Femur (tissue), 1 donor: ENCODE measurements around the gene TNNT2.

Experiments used
- DNase-seq: peaks from one replicate; pipeline ENCODE4 v3.0.0-alpha.2; 2017

TNNT2 gene

GRCh38 chr1:201331166-201331565 lies 46.3 kb downstream of the TNNT2 start:
- DNase-seq, result no peak

- no peak for DNase-seq
Measured at GRCh38 chr1:201330541-201330940, 46.9 kb downstream of the TNNT2 start.

- no peak for DNase-seq
Measured at GRCh38 chr1:201329801-201330200, 47.7 kb downstream of the TNNT2 start.

- no peak for DNase-seq
Measured at GRCh38 chr1:201329286-201329685, 48.2 kb downstream of the TNNT2 start.

DNA sequence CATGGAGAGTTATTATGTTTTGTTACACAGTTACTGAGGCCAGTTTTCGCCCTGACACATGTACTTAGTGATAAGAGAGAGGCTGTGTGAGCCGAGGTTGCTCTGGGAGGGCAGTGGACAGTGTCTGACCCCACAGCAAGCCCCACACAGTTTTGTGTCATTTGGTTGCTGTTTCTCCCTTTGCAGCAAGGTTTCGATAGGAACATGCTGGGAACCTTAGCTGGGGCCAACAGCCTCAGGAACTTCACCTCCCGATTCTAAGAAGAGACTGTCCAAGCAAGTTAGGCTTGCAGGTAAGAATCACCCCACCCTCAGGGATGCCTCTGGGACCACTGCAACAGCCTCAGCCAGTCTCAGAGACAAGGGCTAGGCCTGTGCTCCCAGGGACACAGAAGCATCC lies 48.9 kb downstream of the TNNT2 start:
- no peak for DNase-seq

DNA sequence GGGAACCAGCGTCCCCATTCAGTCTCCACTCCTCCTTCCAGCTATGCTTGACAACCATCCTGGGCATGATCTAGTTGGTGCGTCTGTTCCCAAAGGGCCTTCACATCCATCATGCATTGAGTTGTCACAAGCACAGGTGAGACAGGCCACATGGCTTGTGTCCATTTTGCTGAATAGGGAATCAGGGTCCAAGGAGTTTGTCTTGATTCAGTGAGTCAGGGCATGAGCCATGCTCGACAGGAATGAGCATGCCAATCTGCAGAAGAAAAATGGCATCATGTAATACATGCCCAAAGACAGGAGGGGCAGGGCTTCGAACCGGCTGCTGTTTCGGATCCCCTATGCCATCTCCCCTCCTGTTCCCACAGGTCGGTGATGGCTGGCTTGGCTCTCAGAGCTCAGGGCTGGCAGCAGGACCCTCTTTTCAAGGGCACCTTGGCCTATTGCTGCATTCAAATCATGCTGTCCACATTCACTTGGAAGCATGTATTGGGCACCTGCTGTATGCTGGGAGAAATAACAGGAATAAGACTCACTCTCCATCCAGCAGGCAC lies 49.7 kb downstream of the TNNT2 start:
- no peak for DNase-seq

DNA sequence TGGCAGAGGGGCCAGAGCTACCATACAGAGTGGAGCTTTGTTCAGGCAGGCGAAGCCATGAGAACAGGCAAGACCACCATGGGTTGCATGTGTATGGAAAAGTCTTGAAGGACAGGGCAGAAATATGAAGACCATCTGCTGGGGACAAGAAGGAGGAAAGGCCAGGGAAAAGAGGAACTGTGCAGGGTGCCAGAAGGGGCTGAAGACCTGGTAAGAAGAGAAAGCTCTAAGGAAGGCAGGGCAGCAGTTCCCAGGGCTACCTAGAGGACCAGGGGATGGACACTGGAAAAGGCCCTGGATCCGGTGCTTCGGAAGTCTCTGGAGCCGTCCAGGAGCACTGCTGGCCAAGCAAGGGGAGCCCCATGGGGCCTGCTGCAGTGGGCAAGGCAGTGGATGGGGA lies 50.8 kb downstream of the TNNT2 start:
- no peak for DNase-seq

DNA sequence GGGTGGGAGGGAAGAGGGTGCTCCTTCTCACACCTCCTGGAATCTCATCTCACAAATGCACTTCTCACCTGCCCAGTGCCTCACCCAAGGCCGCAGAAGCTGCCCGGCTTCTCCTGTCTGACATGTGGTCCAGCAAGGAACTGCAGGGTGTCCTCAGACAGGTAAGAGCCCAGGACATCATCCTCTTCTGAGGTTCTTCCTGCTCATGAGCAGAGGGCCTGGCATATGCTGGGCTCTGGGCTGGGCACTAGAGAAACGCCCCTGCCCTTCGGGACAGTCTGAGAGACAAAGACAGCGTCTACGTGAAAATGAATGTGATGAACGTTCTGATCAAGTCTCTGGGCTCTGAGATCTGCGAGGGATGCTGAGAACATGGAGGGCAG lies 51.8 kb downstream of the TNNT2 start:
- DNase-seq, result no peak

GRCh38 chr1:201324821-201325677 lies 52.4 kb downstream of the TNNT2 start:
- no peak for DNase-seq

DNA sequence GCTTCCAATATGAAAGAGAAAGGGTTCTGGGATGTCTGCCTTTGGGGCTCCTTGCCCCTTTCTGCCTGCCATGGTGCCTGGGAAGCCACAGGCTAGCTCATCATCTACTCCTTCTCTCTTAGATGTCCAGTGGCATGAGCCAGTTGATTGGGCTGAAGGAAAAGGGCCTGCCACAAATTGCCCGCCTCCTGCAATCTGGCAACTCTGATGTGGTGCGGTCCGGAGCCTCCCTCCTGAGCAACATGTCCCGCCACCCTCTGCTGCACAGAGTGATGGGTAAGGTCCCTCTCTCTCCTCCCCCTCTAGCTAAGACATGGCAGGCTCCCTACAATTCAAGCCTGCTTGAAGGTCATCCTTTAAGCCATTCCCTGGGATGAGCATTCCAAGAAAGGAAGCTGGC lies 53.2 kb downstream of the TNNT2 start:
- no peak for DNase-seq

GRCh38 chr1:201322653-201323510 lies 54.6 kb downstream of the TNNT2 start:
- DNase-seq, result no peak

DNA sequence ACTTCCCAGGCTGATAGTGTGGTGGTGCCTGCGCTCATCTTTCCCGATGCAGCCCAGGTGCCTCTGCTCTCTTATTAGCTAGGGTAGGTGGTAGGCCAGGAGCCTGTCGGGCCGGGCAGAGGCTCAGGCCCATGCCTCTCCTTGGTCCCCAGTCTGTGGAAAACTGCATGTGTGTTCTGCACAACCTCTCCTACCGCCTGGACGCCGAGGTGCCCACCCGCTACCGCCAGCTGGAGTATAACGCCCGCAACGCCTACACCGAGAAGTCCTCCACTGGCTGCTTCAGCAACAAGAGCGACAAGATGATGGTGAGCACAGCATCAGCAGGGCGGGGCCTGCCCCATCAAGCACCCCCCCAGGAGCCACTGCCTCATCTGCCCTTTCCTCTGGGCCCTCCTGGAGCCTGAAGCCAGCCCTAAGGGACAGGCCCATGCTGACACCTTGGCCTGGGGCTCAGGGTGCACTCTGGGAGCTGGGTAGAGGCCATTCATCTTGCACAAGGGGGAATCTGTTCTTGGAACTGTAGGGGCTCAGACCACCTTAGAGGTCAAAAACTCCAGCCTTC lies 55.6 kb downstream of the TNNT2 start:
- DNase-seq, result no peak

- no peak for DNase-seq
Measured at GRCh38 chr1:201320168-201320788, 57.2 kb downstream of the TNNT2 start.

DNA sequence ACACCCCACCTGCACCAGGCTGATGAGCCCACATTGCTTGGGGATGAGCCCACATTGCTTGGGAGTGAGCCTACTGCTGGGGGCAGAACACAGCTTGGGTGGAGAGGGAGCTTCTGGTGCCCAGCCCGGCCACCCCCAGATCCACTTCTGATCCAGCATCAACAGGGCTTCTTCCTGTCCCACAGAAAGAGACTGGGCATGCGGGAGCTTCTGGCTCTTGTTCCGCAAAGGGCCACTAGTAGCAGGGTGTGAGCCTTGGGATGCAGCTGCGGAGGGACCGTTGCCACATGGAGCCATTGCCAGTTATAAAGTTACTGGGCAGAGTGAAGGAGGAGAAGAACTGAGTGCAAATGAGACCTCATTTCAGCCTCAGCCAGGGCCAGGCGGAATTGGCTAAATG lies 57.8 kb downstream of the TNNT2 start:
- DNase-seq, result no peak

- no peak for DNase-seq
Measured at GRCh38 chr1:201318504-201319340, 58.8 kb downstream of the TNNT2 start.

GRCh38 chr1:201317551-201317950 lies 59.9 kb downstream of the TNNT2 start:
- no peak for DNase-seq

DNA sequence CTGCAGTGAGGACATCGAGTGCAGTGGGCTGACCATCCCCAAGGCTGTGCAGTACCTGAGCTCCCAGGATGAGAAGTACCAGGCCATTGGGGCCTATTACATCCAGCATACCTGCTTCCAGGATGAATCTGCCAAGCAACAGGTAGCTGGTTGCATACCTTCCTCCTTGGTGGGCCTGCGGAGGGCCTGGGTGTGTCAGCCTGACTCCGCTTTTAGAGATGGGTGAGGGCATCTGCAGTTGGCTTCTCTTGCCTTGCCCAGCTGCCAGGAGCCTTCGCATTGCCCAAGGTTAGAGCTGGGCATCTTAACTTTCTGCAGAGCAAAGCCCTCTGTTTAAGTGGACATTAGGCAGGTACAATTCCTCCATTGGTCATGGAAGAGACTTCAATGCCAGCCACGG lies 60.9 kb downstream of the TNNT2 start:
- DNase-seq, result no peak

- no peak for DNase-seq
Measured at GRCh38 chr1:201313086-201313485, 64.4 kb downstream of the TNNT2 start.

GRCh38 chr1:201312298-201312697 lies 65.2 kb downstream of the TNNT2 start:
- DNase-seq, result no peak

- DNase-seq, result no peak
Measured at GRCh38 chr1:201311356-201312011, 66.0 kb downstream of the TNNT2 start.

DNA sequence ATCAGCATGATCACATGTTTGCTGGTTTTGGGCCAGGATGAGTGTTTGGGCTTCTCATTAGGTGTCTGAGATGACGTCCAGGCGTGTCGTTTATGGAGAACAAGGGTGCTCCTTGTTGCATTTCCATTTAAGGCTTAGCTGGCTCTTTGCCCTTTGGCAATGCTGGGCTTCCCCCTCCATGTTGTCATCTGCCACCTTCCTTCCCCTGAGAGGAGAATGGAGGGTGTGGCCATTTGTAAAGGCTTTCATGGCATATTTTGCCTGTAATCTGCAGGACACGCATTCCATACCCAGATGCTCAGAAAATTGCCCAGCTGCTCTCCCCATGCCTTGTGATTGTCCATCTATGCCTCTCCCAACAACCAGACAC lies 66.5 kb downstream of the TNNT2 start:
- peak; percentile 69 for DNase-seq
